GM21825 (cell line): ENCODE data around the gene MAPK9.
A peak's percentile ranks its signal among the peaks of the same experiment; 100 is the strongest.

ENCODE experiments used
- ATAC-seq: cut with Tn5 transposase; IDR thresholded peaks from one replicate; pipeline ENCODE4 v1.9.1; 2021; ENCODE audit warnings: mild to moderate bottlenecking, moderate library complexity; ENCODE audit not compliant: unreplicated experiment

MAPK9 gene

GRCh38 chr5:180296771-180297170 lies 4.9 kb upstream of the MAPK9 start:
- ATAC-seq, result no peak

- no peak for ATAC-seq
These were observed 3.2 kb upstream of the MAPK9 start for GRCh38 chr5:180294913-180295555.

- no peak for ATAC-seq
These were observed 2.5 kb upstream of the MAPK9 start for GRCh38 chr5:180294411-180294810.

- peak; percentile 37 for ATAC-seq
These were observed 496 bp downstream of the MAPK9 start for GRCh38 chr5:180291234-180291940.

- ATAC-seq, result no peak
These were observed 1.2 kb downstream of the MAPK9 start for GRCh38 chr5:180290568-180291233.

GRCh38 chr5:180289966-180290365 lies 1.9 kb downstream of the MAPK9 start:
- no peak for ATAC-seq

GRCh38 chr5:180289433-180289832 lies 2.5 kb downstream of the MAPK9 start:
- no peak for ATAC-seq

GRCh38 chr5:180287868-180288267 lies 4.0 kb downstream of the MAPK9 start:
- no peak for ATAC-seq

GRCh38 chr5:180287404-180287803 lies 4.5 kb downstream of the MAPK9 start:
- ATAC-seq, result no peak

- ATAC-seq, result no peak
These were observed 7.7 kb downstream of the MAPK9 start for GRCh38 chr5:180284149-180284548.

- ATAC-seq, result no peak
These were observed 8.8 kb downstream of the MAPK9 start for GRCh38 chr5:180283026-180283615.

- ATAC-seq, result no peak
These were observed 9.6 kb downstream of the MAPK9 start for GRCh38 chr5:180282281-180282680.

GRCh38 chr5:180281706-180282105 lies 10.2 kb downstream of the MAPK9 start:
- ATAC-seq, result no peak

GRCh38 chr5:180274695-180275094 lies 17.2 kb downstream of the MAPK9 start:
- ATAC-seq, result no peak

GRCh38 chr5:180271221-180271620 lies 20.7 kb downstream of the MAPK9 start:
- no peak for ATAC-seq

GRCh38 chr5:180259260-180259611 lies 32.6 kb downstream of the MAPK9 start:
- no peak for ATAC-seq

- ATAC-seq, result no peak
These were observed 38.7 kb downstream of the MAPK9 start for GRCh38 chr5:180253036-180253824.

- no peak for ATAC-seq
These were observed 40.0 kb downstream of the MAPK9 start for GRCh38 chr5:180251887-180252286.

- no peak for ATAC-seq
These were observed 40.7 kb downstream of the MAPK9 start for GRCh38 chr5:180251141-180251540.

GRCh38 chr5:180250329-180250728 lies 41.6 kb downstream of the MAPK9 start:
- no peak for ATAC-seq

GRCh38 chr5:180241600-180241999 lies 50.3 kb downstream of the MAPK9 start:
- no peak for ATAC-seq
